Upper lobe of right lung (tissue), 1 donor: ENCODE measurements around the gene ETHE1. TPM values are rescaled to one million over a fixed set of nuclear protein-coding genes. Genes with fewer than 3 reads are reported as not detected.

Source experiments
- ATAC-seq: fragments of 200-7000 bp; cut with Tn5 transposase; one replicate; pipeline ENCODE4 v1.9.1; 2020; ENCODE audit warnings: mild to moderate bottlenecking, moderate library complexity
- DNase-seq: peaks from one replicate; pipeline ENCODE4 v3.0.0-alpha.2; 2020
- H3K27ac ChIP-seq: fragments of 200-600 bp; one replicate; pipeline ENCODE4 v1.8.0; 2022
- H3K27me3 ChIP-seq: fragments of 200-600 bp; one replicate; pipeline ENCODE4 v1.8.0; 2022; ENCODE audit warnings: mild to moderate bottlenecking
- H3K36me3 ChIP-seq: fragments of 200-600 bp; one replicate; pipeline ENCODE4 v1.8.0; 2022
- H3K4me1 ChIP-seq: fragments of 200-600 bp; one replicate; pipeline ENCODE4 v1.8.0; 2022
- H3K4me3 ChIP-seq: fragments of 200-600 bp; one replicate; pipeline ENCODE4 v1.8.0; 2022; ENCODE audit warnings: mild to moderate bottlenecking
- H3K9me3 ChIP-seq: fragments of 200-600 bp; one replicate; pipeline ENCODE4 v1.8.0; 2022
- intact Hi-C: fragments of 100-400 bp; cut with DNase I; formaldehyde crosslinking; loops from one replicate; pipeline ENCODE4 v1.11.0; 2022
- total RNA-seq: library from RNA; stranded (reverse); fragmentation: NEBNext Ultra II Directional; extraction: Animal tissue kit (Norgen Biotek cat#: 25700); gene quantifications from one replicate; pipeline ENCODE4 v1.2.1, GENCODE V29; 2021
- TF ChIP-seq, protein P1 (sequence below): fragments of 200-600 bp; IDR thresholded peaks from one replicate; pipeline ENCODE4 v1.8.0; 2022; ENCODE audit warnings: antibody characterized with exemption
- donor health status: DM: no; HTN: yes; CAD: no; lungs with severe emphysema.

ETHE1 gene
- total RNA-seq, 1 donor from 2014 or later = 34.6 TPM

DNA sequence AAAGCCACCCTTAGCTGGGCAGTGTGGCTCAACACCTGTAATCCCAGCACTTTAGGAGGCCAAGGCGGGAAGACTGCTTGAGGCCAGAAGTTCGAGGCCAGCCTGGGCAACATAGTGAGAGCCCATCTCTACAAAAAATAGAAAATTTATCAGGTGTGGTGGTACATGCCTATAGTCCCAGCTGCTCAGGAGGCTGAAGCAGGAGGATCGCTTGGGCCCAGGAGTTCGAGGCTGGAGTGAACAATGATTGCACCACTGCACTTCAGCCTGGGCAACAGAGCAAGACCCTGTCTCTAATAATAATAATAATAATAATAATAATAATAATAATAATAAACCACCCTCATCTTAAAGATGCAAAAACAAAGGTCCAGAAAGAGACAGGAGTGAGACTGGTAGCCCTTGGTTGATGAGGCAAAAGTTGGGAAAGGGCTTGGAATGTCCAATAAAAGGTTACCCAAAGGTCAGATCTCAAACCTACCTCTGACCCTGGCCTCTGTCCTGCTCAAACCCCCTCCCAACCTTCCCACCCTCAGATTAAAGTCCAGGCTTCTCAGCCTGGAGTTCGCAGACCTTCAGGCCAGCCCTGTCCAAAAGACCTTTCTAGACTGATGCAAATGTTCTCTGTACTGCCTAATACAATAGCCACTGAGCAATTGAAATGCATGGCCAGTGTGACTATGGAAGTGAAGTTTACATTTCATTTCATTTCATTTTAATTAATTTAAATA, 15.1 kb upstream of the ETHE1 start:
- Histone ChIP-seq H3K27ac (no peak overlapping the region), H3K4me3 (no peak overlapping the region), H3K27me3 (no peaks in the 10 kb centered on the region), H3K36me3 (peaks cover 68% of the 10 kb centered on the region), H3K9me3 (no peaks in the 10 kb centered on the region), H3K4me1 (no peaks in the 10 kb centered on the region)
- ATAC-seq = no peak
- TF ChIP-seq, protein P1, sequence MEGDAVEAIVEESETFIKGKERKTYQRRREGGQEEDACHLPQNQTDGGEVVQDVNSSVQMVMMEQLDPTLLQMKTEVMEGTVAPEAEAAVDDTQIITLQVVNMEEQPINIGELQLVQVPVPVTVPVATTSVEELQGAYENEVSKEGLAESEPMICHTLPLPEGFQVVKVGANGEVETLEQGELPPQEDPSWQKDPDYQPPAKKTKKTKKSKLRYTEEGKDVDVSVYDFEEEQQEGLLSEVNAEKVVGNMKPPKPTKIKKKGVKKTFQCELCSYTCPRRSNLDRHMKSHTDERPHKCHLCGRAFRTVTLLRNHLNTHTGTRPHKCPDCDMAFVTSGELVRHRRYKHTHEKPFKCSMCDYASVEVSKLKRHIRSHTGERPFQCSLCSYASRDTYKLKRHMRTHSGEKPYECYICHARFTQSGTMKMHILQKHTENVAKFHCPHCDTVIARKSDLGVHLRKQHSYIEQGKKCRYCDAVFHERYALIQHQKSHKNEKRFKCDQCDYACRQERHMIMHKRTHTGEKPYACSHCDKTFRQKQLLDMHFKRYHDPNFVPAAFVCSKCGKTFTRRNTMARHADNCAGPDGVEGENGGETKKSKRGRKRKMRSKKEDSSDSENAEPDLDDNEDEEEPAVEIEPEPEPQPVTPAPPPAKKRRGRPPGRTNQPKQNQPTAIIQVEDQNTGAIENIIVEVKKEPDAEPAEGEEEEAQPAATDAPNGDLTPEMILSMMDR = no peak
- intact Hi-C loops = no loop called here
- no peak for DNase-seq

DNA sequence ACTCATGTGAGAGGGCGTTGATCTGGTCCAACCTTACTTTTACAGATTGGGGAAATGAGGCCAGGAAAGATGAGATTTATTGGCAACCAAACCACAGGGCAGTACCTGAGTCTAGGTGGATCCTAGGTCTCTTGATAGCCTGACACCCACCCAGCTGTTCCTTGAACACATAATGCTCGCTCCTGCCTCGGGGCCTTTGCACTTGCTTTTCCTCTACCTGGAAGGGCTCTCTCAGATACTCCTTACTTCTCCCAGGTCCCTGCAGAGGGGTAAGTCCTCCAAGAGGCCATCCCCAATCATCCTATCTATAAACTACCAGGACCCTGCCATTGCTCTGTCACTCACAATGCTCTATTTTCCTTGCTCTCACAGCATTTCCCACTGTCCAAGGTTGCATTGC, 13.4 kb upstream of the ETHE1 start:
- Histone ChIP-seq H3K27ac (no peak overlapping the region), H3K4me3 (no peak overlapping the region), H3K27me3 (no peaks in the 10 kb centered on the region), H3K36me3 (peaks cover 65% of the 10 kb centered on the region), H3K9me3 (no peaks in the 10 kb centered on the region), H3K4me1 (no peaks in the 10 kb centered on the region)
- no peak for ATAC-seq
- intact Hi-C loops = no loop called here
- TF ChIP-seq, protein P1 = no peak
- no peak for DNase-seq

DNA sequence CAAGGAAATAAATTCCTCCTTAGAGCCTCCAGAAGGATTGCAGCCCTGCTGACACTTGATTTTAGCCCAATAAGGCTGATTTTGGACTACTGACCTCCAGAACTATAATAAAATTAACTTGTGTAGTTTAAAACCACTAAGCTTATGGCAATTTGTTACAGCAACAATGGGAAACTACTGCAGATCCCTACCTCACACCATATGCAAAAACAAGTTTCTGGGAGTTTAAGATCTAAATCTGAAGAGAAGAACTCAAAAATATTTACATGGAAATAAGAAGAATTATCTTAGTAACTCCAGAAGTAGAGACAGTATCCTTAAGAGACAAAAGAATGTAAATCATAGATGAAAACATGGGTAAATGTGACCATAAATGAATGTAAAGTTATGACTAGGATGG, 11.9 kb upstream of the ETHE1 start:
- H3K4me1 ChIP-seq = no peaks in the 10 kb centered on the region
- no peak for ATAC-seq
- H3K9me3 ChIP-seq = no peaks in the 10 kb centered on the region
- intact Hi-C loops = no loop called here
- H3K4me3 ChIP-seq = no peak overlapping the region
- H3K36me3 ChIP-seq = peaks cover 56% of the 10 kb centered on the region
- H3K27ac ChIP-seq = no peak overlapping the region
- TF ChIP-seq, protein P1 = no peak
- DNase-seq = no peak
- H3K27me3 ChIP-seq = no peaks in the 10 kb centered on the region

DNA sequence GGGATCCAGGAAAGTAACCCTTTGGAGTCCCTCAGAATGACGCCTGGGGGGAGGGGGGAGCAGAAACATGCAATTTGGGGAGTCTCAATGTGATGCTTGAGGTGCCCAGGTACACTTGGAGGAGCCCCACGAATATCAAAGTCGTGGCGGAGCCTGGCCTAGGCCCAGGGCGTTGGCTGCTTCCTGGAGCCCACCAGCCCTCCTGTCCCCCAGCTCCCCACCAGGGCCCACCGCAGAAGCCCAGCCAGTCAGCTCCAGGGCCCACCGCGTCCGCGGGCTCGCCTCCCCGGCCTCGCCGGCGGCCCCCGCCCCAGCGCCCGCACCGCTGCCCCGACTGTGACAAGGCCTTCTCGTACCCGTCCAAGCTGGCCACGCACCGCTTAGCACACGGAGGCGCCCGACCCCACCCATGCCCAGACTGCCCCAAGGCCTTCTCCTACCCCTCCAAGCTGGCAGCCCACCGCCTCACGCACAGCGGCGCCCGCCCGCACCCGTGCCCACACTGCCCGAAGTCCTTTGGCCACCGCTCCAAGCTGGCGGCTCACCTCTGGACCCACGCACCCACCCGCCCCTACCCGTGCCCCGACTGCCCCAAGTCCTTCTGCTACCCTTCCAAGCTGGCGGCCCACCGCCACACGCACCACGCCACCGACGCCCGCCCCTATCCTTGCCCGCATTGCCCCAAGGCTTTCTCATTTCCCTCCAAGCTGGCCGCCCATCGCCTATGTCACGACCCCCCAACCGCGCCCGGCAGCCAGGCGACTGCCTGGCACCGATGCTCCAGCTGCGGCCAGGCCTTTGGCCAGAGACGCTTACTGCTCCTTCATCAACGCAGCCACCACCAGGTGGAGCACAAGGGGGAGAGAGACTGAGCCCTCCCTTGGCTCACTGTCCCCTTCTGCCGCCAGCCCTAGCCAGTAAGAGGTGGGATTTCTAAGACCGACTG, 8.1 kb upstream of the ETHE1 start:
- no peak overlapping the region for H3K27ac ChIP-seq
- DNase-seq = peak; percentile 76
- H3K9me3 ChIP-seq = no peaks in the 10 kb centered on the region
- H3K4me1 ChIP-seq = peaks cover 10% of the 10 kb centered on the region
- H3K36me3 ChIP-seq = peaks cover 20% of the 10 kb centered on the region
- ATAC-seq = no peak
- H3K4me3 ChIP-seq = no peak overlapping the region
- no peaks in the 10 kb centered on the region for H3K27me3 ChIP-seq
- TF ChIP-seq, protein P1 = peak; percentile 52
- intact Hi-C loops = no loop called here

DNA sequence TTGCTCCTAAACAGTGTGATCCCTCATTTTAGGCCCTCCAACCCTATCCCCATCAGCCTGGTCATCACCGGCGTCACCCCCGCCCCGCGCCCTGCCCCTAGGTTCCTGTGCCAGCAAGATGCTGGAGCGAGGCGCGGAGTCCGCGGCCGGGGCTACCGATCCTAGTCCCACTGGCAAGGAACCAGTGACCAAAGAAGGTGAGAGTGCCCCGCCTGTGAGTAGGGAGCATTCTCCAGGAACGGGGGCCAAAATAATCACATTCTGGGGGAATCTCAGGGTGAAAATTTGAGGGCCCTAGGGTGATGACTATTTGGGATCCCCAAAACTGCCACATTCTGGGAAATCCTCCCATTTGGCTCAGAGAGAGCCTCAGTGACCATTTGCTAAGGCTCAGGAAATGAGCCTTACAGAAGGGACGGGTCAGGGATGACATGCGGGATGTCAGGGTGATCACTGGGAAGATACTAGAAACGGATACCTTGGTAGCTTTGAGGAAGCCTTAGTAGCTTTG, 7.4 kb upstream of the ETHE1 start:
- Histone ChIP-seq H3K4me1 (peaks cover 10% of the 10 kb centered on the region), H3K4me3 (peak overlapping the region; percentile 68), H3K27ac (peak overlapping the region; percentile 1), H3K27me3 (no peaks in the 10 kb centered on the region), H3K36me3 (peaks cover 17% of the 10 kb centered on the region), H3K9me3 (no peaks in the 10 kb centered on the region)
- DNase-seq (no peak), ATAC-seq (no peak)
- intact Hi-C loops = no loop called here
- TF ChIP-seq, protein P1 = no peak
